Anterior cingulate cortex (tissue), 58 donors: ENCODE measurements around the gene ARID3C.

ENCODE experiments used
- DNase-seq, 58 donors: peaks; one replicate each; lab custom pipeline; 2025; lab: John Stamatoyannopoulos, UW

The ARID3C gene, protein sequence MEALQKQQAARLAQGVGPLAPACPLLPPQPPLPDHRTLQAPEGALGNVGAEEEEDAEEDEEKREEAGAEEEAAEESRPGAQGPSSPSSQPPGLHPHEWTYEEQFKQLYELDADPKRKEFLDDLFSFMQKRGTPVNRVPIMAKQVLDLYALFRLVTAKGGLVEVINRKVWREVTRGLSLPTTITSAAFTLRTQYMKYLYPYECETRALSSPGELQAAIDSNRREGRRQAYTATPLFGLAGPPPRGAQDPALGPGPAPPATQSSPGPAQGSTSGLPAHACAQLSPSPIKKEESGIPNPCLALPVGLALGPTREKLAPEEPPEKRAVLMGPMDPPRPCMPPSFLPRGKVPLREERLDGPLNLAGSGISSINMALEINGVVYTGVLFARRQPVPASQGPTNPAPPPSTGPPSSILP

DNA sequence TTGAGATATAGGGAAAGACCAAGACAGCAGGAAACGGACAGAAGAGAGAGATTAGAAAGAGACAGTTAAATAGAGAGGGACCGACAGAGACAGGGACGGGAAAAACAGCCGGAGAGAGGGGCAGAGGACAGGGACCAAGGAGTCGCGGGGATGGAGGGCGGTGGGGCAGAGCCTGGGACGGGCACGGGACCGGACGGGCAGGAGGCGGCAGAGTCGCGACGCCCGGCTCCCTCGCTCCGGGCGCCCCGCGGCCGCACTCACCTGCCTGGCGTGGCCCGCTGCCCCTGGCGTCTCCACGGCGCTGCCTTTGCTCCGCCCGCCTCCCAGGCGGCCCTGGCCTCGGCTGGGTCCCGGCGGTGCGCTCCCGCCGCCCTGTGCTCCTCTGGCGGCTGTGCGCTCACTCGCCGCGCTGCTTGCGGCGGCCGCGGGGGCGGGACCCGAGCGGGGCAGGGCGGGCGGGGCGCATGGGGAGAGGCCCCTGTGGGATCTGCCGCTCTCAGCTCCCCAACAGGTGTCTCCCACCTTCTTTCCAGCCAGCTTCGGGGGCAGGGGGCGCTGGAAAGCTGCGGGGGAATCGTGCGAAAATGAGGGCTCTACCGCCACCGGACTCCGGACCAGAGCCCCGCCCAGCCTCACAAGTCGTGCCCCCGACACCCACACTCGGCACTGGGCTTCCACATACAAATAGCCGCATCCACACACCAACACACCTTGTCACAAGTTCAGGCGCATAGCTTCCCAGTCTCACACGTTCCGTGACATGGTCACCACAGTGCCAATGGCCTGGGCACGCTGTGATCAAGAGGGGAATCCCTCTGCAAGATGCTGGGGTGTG lies at the start of gene ARID3C:
TSS of gene ARID3C (minus strand) at position 411 of the 835 bp plus-strand sequence. CDS start 1,052 bp downstream, outside the sequence.
- DNase-seq = peak in 2 of 58 donors; percentile 21 to 28

DNA sequence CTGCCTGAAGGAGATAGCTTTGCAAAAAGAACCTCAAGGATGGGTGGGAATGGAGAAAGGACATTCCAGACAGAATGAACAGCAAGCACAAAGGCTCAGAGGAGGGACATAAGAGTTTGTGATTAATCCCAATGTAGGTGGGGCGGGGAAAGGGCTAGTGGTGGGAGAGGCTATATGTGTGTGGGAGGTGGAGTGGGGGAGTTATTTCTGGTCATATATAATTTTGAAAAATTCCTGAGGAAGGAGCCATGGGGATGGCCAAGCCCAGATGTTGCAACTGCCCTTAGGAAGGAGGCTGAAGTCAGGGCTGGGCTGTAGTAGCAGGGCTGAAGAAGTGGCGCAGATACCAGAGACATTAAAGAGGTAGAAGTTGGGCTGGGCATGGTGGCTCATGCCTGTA lies 47.0 kb upstream of the ARID3C start:
- DNase-seq = no peak

DNA sequence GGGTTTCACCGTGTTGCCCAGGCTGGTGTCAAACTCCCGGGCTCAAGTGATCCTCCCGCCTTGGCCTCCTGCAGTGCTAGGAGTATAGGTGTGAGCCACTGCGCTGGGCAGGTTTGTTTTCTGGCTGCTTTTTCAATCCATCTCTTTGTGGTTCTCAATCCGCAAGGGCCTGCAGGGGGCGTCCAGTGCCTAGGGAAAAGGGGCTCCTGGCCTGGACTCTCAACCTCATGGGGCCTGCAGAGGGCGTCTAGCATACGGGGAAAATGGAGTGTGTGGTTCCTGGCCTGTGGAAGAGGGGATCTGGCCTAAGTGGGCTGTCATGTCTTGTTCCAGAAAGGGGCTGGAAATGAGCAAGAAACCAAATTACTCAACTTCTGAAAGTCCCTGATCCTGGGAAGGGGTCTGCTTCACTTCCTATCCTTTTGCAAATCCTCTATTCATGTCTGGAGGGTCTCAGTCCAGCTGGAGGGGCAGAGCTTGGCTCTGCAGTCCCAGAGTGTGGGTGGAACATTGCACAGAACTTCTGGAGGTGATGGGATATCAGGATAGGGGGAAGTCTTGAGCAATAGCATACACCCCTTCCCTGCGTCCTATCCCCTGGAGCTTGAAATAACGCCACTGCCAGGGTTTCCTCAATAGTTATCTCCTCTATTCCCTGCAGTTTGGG lies 46.3 kb upstream of the ARID3C start:
- DNase-seq = peak in 31 of 58 donors; percentile 1 to 59 (median 14)

DNA sequence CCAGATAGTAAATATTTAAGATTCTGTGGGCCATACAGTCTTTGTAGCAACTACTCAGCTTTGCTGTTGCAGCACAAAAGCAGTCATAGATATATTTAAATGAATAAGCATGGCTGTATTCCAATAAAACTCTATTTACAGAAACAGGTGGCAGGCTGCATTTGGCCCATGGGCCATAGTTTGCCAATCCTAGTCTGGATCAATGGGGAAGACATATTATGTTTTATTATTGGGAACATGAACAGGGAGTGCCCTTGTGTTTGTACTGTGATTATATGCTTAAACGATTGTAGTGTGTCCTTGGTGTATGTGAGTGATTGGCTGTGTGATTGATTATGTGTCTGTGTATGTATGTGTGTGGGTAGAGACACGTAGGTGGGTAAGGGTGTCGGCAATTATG lies 45.6 kb upstream of the ARID3C start:
- no peak for DNase-seq

DNA sequence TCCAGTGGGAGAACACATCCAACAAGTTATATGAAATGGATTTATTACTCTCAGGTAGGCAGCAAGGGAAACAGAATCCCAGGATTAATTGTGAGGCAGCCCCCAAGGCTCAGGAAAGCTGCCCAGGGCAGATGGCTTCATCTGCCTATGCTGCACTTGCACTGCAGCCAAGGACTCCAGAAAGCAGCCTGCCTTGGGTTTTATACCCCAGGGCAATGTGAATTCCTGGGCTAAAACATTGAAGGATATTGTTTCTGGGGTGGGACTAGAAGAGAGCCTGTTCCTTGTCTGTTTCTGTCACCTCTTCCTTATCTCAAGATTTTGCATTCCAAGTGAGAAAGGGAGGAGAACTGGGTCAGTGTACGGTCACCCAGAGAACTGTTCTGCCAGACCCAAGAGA lies 42.4 kb upstream of the ARID3C start:
- DNase-seq = no peak

DNA sequence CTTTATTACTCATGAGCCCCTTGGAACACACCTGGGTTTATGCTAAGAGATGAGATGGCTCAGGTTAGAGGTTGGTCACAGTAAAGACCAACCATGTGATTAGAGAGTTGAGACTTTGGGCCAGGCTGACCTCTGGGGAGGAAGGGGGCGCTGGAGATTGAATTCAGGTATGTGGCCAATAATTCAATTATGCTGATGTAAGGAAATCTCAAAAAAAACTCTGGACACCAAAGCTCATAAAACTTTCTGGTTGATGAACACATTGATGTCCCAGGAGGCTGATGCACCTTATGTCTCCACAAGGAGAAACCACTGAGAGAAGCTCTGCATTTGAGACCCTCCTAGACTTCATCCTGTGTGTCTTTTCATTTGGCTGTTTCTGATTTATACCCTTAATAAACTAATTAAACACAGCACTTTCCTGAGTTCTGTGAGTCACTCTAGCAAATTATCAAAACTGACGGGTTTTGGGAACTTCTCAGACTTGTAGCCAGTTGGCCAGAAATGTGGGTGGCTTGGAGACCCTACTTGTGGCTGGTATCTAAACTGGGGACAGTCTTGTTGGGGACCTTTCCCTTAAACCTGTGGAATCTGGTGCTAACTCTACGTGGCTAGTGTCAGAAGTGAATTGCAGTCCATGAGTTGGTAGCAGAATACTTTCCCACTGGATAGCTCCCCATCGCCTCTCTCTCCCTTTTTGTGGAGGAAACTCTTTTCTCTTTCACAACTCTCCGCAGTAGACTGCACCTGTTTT lies 41.1 kb upstream of the ARID3C start:
- DNase-seq = no peak

DNA sequence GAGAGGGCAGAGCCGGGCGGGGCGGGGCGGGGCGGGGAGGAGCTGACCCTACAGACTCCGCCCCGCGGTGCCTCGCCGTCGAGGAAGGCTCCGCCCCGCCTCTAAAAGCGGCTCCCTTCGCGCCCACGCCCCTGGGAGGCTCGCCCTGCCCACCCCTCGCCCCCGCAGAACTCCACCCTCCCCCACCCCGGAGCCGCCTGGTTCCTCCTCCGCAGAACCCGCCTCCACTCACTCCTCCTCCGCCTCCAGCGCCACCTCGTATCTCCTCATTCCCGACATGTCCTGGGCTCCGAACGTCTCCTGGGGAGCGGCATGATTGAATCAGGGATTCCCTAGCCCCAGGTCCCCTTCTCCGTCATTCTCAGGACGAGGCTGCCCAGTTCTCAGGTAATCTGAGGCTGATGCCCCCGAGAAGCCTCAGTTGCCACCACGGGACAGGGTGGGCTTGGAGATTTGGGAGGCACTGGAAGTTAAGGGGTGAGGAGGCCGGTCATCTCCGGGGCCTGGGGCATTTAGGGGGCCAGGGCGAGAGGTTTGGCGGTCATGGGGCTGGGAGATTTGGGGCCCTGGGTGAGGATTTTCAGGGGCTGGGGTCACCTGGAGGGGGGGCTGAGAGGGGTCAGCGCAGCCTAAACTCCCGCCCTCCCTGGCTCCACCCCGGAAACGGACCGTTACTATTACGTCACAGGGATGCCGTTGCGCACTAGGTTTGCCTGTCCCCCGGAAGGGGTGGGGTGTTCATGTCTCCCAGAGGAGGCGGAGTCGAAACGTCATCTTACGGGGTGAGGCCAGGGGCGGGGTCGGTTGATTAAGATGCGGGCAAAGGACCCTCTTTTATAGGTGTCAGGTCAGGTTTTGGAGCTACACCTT lies 36.8 kb upstream of the ARID3C start:
- DNase-seq = peak; percentile 31 to 98 (median 90)

DNA sequence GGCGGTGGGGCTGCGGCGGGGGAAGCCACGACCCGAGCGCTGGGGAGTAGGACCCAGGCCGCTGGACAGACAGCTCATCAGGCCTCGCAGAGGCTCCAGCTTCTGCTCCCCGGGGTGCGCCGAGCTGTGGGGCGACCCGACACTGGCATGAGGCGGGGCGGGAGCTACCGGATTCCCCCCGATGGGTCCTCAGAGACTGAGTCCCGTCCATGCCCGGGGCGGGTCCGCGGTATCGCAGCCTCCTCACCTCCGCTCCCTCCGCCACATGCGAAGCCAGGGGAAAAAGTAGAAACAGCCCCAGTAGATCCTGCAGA lies 36.2 kb upstream of the ARID3C start:
- peak in 1 of 58 donors; percentile 74 for DNase-seq

DNA sequence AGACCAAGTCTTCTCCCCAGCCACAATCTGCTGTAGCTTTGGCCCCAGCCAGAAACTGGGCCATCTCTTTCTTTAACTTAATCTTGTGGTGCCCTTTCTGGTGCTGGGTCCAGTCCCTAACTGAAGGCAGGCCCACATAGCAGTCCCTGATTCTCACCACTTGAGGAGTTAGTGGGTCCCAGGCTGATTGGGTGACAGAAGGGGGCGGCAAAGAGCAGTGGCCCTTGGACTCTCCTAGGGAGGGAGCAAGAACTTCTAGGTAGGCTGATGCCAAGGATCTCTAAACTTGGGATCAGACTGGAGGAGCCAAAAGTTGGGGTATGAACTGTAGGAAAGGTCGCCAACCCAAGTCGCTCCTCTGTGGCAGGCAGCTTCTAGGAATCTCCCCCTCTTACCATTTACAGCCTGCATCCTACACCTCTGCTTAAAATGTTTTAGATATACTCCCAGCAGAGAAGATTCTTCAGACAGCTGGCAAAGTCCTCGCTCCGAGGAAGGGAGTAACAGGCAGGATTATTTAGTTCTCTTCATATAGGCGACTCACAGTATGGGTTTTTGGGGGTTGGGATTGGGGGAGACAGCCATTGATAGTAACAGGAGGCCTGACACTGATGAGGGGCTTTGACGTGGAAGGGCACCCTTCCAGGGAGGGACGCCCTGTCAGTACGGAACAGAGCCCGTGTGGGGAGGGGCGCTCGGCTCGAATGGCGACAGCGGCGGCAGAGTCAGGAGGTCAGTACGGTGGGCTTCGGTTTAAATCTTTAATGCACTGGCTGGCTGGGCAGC lies 35.6 kb upstream of the ARID3C start:
- peak in 51 of 58 donors; percentile 15 to 83 (median 56) for DNase-seq

DNA sequence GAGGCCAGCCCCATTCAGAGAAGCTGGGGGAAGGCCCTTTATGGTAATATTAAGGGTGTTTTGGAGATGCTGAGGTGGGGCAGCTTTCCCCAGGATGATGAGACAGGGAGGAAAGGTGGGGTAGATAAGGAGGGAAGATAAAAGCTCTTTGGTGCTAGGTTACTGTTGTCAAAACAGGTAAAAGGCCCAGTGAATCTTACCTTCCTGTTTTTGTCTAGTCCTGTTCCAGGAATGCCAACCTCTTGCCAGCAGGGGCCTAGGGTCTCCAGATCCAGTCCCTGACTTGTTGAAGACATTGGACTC lies 34.4 kb upstream of the ARID3C start:
- no peak for DNase-seq

DNA sequence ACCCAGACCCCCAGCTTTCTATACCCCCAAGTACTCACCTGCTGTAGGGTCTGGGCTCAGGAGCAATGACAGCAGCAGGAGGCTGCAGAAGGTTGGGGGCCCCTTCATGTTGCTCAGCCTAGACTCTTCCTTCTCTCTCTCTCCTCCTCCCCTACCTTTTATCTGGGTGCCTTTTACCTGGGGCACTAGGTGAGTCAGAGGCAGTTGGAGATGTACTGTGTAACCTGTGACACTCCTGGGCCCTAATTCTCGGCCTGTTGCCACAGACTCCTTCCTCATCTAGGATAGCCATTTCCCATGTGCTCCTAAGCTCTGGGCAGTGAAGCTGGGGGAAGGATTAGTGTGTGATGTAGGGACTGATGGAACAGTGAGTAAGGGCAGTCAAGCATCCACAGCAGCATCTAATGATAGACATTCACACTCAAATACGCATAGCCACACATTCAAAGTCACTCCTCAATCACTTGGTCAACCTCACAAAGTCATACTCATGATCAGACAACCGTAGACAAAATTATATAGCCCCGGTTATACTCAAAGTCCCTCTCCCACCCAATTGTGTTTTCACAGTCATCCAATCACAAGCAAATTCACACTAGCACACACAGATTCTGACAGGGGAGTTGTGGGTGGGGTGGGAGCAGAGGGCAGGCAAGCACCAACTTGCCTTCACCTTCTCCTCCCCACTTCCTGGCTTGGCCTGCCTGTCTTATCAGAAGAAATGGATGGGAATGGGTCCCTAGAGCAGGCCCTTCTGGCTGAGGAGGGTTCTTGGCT lies 33.8 kb upstream of the ARID3C start, which contains the start of gene CCL27:
TSS of gene CCL27 (minus strand) at position 132 of the 777 bp plus-strand sequence. CDS start at position 108, 24 bp downstream.
- DNase-seq = no peak

DNA sequence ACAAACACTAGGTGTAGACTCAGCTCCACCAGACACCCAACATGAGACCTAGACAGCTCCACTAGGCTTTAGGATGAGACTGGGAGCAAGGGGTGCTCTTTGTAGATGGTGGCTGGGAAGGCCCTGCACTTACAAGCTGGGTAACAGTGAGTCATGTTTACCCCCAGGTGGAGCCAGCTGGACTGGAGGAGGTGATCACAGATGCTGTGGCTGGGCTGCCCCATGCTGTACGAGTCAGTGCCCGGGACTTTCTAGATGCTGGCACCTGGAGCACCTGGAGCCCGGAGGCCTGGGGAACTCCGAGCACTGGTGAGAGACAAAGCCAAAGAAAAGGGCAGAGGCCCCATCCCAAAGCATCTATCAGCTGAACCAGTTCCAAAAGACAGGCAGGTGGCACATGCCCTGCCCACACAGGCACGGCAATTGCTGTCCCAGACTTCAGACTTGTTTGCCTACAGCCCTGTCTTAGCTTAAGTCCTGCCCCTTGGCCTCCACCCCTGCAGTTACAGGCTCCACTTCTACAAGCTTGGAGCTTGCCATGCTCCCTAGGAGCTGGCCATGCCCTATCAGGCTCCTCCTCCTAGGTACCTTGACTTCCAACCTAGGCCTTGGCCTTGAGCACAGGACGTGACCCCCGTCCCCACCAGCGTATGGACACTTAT lies 30.9 kb upstream of the ARID3C start:
- no peak for DNase-seq

DNA sequence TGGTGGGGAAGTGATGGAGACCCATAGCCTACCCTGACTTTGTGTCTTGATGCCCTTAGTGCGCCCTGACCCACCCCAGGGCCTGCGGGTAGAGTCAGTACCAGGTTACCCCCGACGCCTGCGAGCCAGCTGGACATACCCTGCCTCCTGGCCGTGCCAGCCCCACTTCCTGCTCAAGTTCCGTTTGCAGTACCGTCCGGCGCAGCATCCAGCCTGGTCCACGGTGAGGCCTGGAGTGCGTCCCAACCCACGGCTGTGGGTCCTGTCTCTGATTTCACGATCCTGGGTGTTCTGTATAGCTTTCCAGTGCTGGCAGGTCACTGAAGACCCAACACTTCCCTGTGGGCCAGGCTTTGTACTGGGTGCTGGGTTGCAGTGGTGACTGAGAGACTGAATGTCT lies 29.6 kb upstream of the ARID3C start:
- no peak for DNase-seq

DNA sequence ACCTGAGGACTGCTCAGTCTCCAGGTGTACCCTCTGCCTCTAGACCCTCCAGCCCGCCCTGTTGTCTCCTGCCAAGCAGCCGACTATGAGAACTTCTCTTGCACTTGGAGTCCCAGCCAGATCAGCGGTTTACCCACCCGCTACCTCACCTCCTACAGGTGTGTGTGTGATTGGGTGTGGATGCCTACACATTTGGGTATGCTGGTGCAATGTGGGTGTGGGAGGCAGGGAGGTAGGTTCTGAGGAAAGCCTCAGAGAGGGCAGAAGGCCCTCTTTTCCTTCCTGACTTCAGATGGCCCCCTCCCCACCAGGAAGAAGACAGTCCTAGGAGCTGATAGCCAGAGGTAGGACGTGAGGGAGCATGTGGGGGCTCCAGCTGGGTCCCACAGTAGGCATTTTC lies 28.1 kb upstream of the ARID3C start:
- DNase-seq = peak in 1 of 58 donors; percentile 4

DNA sequence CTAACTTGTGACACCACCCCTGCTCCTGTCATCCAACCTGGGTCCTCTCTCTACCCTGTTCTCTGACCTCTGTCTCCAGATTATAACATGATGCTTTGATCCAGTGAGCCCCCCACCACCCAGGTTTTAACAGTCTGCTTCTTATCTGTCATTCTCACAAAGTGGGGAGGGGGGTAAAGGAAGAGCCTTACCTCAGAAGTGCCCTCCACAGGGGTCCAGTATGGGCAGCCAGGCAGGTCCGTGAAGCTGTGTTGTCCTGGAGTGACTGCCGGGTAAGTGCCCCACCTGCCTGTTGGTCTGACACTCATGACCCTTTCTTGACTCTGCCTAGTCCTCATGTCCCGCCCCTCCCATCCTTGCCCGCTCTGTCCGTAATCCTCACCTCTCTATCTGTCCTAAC lies 26.5 kb upstream of the ARID3C start:
- no peak for DNase-seq

DNA sequence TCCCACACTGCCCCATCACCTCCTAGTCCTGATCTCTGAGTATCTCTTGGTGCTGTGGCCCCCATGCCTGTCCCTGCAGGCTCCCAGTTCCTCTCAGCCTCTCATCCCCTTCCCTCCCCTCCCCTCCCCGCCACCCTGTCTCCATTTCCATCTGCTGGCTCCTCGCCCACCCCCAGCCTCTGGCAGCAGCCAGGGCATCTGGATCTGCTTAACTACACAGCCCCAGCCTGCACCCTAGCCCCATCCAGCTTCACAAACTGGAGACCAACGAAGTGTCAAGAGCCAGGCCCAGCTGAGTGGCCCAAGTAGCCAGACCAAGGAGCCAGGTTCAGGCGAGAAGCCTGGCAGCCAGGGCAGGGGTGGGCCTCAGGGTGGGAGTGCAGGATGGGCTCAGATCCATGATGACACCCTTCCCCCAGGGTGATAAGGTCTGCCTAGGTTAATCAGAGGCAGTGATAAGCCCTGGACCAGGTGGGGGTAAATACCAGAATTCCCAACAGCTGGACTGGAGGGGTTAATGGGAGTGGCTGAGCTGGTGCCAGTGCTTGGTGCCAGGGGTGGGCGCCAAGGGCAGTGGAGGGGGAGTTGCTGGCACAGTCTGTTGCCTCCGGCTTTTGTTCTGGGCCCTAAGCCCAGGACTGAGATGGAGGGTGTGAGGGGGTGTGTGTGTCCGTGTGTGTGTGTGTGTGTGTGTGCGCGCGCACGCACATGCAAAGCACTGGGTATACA lies 25.6 kb upstream of the ARID3C start:
- DNase-seq = peak in 55 of 58 donors; percentile 20 to 90 (median 75)
